ENCODE measurements around the gene MAP3K13.

DNA sequence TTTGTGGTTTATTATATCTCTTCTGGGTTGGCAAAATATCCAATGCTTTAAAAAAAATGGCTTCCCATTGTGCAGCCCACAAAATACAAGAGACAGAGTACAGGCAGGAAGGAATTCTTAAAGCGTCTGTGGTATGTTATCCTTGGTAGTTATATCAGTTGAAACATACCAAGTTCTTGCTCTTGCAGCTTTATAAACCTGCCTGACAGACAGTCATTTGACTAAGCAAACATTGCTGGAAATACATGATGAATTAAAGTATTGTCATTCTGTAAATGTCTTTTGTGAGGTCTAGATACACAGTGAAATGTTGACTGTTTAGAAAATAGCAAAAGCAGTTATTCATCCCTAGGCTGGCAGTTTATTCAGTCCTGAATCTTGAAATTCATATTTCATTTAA lies 44.8 kb upstream of the MAP3K13 start:
- TF ChIP-seq, protein P1, sequence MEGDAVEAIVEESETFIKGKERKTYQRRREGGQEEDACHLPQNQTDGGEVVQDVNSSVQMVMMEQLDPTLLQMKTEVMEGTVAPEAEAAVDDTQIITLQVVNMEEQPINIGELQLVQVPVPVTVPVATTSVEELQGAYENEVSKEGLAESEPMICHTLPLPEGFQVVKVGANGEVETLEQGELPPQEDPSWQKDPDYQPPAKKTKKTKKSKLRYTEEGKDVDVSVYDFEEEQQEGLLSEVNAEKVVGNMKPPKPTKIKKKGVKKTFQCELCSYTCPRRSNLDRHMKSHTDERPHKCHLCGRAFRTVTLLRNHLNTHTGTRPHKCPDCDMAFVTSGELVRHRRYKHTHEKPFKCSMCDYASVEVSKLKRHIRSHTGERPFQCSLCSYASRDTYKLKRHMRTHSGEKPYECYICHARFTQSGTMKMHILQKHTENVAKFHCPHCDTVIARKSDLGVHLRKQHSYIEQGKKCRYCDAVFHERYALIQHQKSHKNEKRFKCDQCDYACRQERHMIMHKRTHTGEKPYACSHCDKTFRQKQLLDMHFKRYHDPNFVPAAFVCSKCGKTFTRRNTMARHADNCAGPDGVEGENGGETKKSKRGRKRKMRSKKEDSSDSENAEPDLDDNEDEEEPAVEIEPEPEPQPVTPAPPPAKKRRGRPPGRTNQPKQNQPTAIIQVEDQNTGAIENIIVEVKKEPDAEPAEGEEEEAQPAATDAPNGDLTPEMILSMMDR (IDR thresholded peaks at IDR 0.05; ENCODE audit: borderline replicate concordance, extremely low read depth, low read length, poor library complexity, severe bottlenecking), result no peak
- no peak for TF ChIP-seq EZH2 (IDR thresholded peaks at IDR 0.05; ENCODE audit: borderline replicate concordance, low read depth, low read length, severe bottlenecking)

All from DND-41 (cell line).